ENCODE measurements around the gene MAP2K1. TPM values are rescaled to one million over a fixed set of nuclear protein-coding genes. Genes with fewer than 3 reads are reported as not detected.

Gene MAP2K1
- total and polyA plus RNA-seq, 9 of the 15 experiments (the other 6 are each of a cell fraction or from before 2014, with no cell fraction given): 7.5 to 58.3 (median 30.0) TPM

- no TSS peak for BruUV-seq (replicated peaks)
- Histone ChIP-seq H3K36me3 (ENCODE audit: control insufficient read depth, insufficient read depth, low read length) (peaks cover 4% of the 10 kb centered on the region; the same call in 1 of the 3 replicates), H3K79me2 (ENCODE audit: control insufficient read depth, insufficient read depth, low read length) (peaks cover 65% of the 10 kb centered on the region), H3K9ac (ENCODE audit: insufficient read depth in 1 of 2, low read depth in 2 of 2, low read length in 2 of 2) (no peak overlapping the region), H3K4me3 (no peak overlapping the region), H4K20me1 (replicated peaks; ENCODE audit: control insufficient read depth, insufficient read depth, low read length) (peaks cover 17% of the 10 kb centered on the region), H2AFZ (ENCODE audit: low read depth, low read length) (no peak overlapping the region), H3K27me3 (ENCODE audit: control insufficient read depth in 2 of 2, insufficient read depth in 2 of 2, low read length in 2 of 2) (no peaks in the 10 kb centered on the region), H3K9me1 (ENCODE audit: control insufficient read depth, insufficient read depth, low read length) (no peaks in the 10 kb centered on the region), H3K4me2 (ENCODE audit: insufficient read depth, low read length) (no peak overlapping the region), H3K4me1 (replicated peaks in 1 of 2; ENCODE audit: control insufficient read depth in 2 of 2, insufficient read depth in 2 of 2, low read length in 2 of 2) (no peaks in the 10 kb centered on the region), H3K27ac (ENCODE audit: extremely low read depth, low read depth, low read length) (no peak overlapping the region), H3K9me3 (replicated peaks; ENCODE audit: control insufficient read depth, insufficient read depth, low read depth, low read length) (no peaks in the 10 kb centered on the region)
- ATAC-seq: no peak
- ChIA-PET CTCF (ENCODE audit: low intra/inter-chr PET ratio) (no interaction called here), POLR2A (interaction anchor here (0.9 to 1.0 kb wide), 2 partner anchors 10 to 14 kb away, joined by 3 read pairs; no protein-coding TSS in a partner anchor)
- TF ChIP-seq HDAC8 (tag; IDR thresholded peaks at IDR 0.05) (no peak), ZC3H11A (IDR thresholded peaks at IDR 0.05; ENCODE audit: low read depth, low read length) (no peak), MTF1 (CRISPR knock-in tag; IDR thresholded peaks at IDR 0.05; ENCODE audit: borderline replicate concordance) (no peak)
- FAIRE-seq: no peak
- intact Hi-C loops (cut with micrococcal nuclease) (no loop called here), in situ Hi-C loops (cut with MboI) (no loop called here)
- 77% methylated on average over 4 of the region's 4 CpGs for WGBS (ENCODE audit: insufficient coverage, low coverage, missing lambda C conversion rate)
- DNase-seq (ENCODE audit: extremely low read depth in 1 of 4, low spot score in 3 of 4): no peak
Observed at GRCh38 chr15:66429117-66429516, 42.4 kb downstream of the MAP2K1 start.

GRCh38 chr15:66429546-66429945, 42.8 kb downstream of the MAP2K1 start:
- Histone ChIP-seq H3K4me2 (ENCODE audit: insufficient read depth, low read length) (no peak overlapping the region), H3K27me3 (ENCODE audit: control insufficient read depth in 2 of 2, insufficient read depth in 2 of 2, low read length in 2 of 2) (no peaks in the 10 kb centered on the region), H3K27ac (ENCODE audit: extremely low read depth, low read depth, low read length) (no peak overlapping the region), H3K4me3 (no peak overlapping the region), H3K36me3 (ENCODE audit: control insufficient read depth, insufficient read depth, low read length) (peaks cover 4% of the 10 kb centered on the region; the same call in 1 of the 3 replicates), H3K9me3 (replicated peaks; ENCODE audit: control insufficient read depth, insufficient read depth, low read depth, low read length) (no peaks in the 10 kb centered on the region), H2AFZ (ENCODE audit: low read depth, low read length) (no peak overlapping the region), H4K20me1 (replicated peaks; ENCODE audit: control insufficient read depth, insufficient read depth, low read length) (peaks cover 17% of the 10 kb centered on the region), H3K4me1 (replicated peaks in 1 of 2; ENCODE audit: control insufficient read depth in 2 of 2, insufficient read depth in 2 of 2, low read length in 2 of 2) (peaks cover 0 to 4% of the 10 kb centered on the region in 2 experiments; a peak in 1 of 5 replicates), H3K9ac (ENCODE audit: insufficient read depth in 1 of 2, low read depth in 2 of 2, low read length in 2 of 2) (no peak overlapping the region), H3K9me1 (ENCODE audit: control insufficient read depth, insufficient read depth, low read length) (peaks cover under 1% of the 10 kb centered on the region), H3K79me2 (ENCODE audit: control insufficient read depth, insufficient read depth, low read length) (peaks cover 64% of the 10 kb centered on the region)
- ATAC-seq (no peak), DNase-seq (ENCODE audit: extremely low read depth in 1 of 4, low spot score in 3 of 4) (no peak), FAIRE-seq (no peak)
- in situ Hi-C loops (cut with MboI): no loop called here
- CTCF ChIA-PET (ENCODE audit: low intra/inter-chr PET ratio): no interaction called here
- intact Hi-C loops (cut with micrococcal nuclease): no loop called here
- POLR2A ChIA-PET: no interaction called here
- 84% methylated on average over 3 of the region's 7 CpGs for WGBS (ENCODE audit: insufficient coverage, low coverage, missing lambda C conversion rate)
- no TSS peak for BruUV-seq (replicated peaks)
- TF ChIP-seq, protein P1, sequence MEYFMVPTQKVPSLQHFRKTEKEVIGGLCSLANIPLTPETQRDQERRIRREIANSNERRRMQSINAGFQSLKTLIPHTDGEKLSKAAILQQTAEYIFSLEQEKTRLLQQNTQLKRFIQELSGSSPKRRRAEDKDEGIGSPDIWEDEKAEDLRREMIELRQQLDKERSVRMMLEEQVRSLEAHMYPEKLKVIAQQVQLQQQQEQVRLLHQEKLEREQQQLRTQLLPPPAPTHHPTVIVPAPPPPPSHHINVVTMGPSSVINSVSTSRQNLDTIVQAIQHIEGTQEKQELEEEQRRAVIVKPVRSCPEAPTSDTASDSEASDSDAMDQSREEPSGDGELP (CRISPR knock-in tag; IDR thresholded peaks at IDR 0.05; ENCODE audit: borderline replicate concordance): no peak
- TF ChIP-seq DACH1 (IDR thresholded peaks at IDR 0.05; ENCODE audit: partially characterized antibody) (no peak), SRSF9 (IDR thresholded peaks at IDR 0.05; ENCODE audit: borderline replicate concordance, low read depth, low read length) (no peak), ZNF184 (CRISPR knock-in tag; IDR thresholded peaks at IDR 0.05) (no peak), TRIM28 (IDR thresholded peaks at IDR 0.05) (no peak), ZNF589 (CRISPR knock-in tag; IDR thresholded peaks at IDR 0.05; ENCODE audit: low read depth) (no peak), IRF2 (CRISPR knock-in tag; IDR thresholded peaks at IDR 0.05) (no peak), NFIX (CRISPR knock-in tag; IDR thresholded peaks at IDR 0.05; ENCODE audit: low read depth) (no peak), FOXK2 (conservative IDR thresholded peaks at IDR 0.05 in 1 of 2, IDR thresholded peaks at IDR 0.05 in 1 of 2; ENCODE audit: low read depth in 2 of 2) (no peak)
- TF ChIP-seq, protein P2, sequence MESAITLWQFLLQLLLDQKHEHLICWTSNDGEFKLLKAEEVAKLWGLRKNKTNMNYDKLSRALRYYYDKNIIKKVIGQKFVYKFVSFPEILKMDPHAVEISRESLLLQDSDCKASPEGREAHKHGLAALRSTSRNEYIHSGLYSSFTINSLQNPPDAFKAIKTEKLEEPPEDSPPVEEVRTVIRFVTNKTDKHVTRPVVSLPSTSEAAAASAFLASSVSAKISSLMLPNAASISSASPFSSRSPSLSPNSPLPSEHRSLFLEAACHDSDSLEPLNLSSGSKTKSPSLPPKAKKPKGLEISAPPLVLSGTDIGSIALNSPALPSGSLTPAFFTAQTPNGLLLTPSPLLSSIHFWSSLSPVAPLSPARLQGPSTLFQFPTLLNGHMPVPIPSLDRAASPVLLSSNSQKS (CRISPR knock-in tag; IDR thresholded peaks at IDR 0.05): no peak
